Thymus (tissue), 11 donors: ENCODE measurements around the gene FMN1. TPM values are rescaled to one million over a fixed set of nuclear protein-coding genes. Genes with fewer than 3 reads are reported as not detected.

Experiments used
- DNase-seq, 9 donors: peaks; one replicate each; pipeline ENCODE4 v3.0.0-alpha.2; 2013; ENCODE audit warnings: low spot score in 9 of 9, low read depth in 6 of 9, missing footprints in 1 of 9
- H3K27ac ChIP-seq, 2 donors: one replicate each; pipeline ENCODE4 v1.5.1; 2013; ENCODE audit warnings: control low read depth in 1 of 2, low read depth in 1 of 2, low read length in 1 of 2, mild to moderate bottlenecking in 1 of 2, moderate library complexity in 1 of 2
- H3K27me3 ChIP-seq, 2 donors: one replicate each; pipeline ENCODE4 v1.5.1; 2013; ENCODE audit warnings: low read length in 1 of 2; ENCODE audit not compliant: control insufficient read depth in 2 of 2, insufficient read depth in 1 of 2
- H3K36me3 ChIP-seq, 2 donors: one replicate each; pipeline ENCODE4 v1.5.1; 2013; ENCODE audit warnings: low read length in 1 of 2, mild to moderate bottlenecking in 1 of 2, moderate library complexity in 1 of 2; ENCODE audit not compliant: control insufficient read depth in 2 of 2, insufficient read depth in 2 of 2
- H3K4me1 ChIP-seq, 2 donors: one replicate each; pipeline ENCODE4 v1.5.1; 2013; ENCODE audit warnings: low read length in 2 of 2; ENCODE audit not compliant: control insufficient read depth in 2 of 2, insufficient read depth in 2 of 2
- H3K4me3 ChIP-seq, 2 donors: one replicate each; pipeline ENCODE4 v1.5.1; 2013; ENCODE audit warnings: low read length in 2 of 2, control low read depth in 1 of 2, mild to moderate bottlenecking in 1 of 2
- H3K9me3 ChIP-seq, 2 donors: one replicate each; pipeline ENCODE4 v1.5.1; 2013; ENCODE audit warnings: low read length in 1 of 2, mild to moderate bottlenecking in 1 of 2; ENCODE audit not compliant: control insufficient read depth in 2 of 2, insufficient read depth in 1 of 2
- WGBS: extraction: QIAGEN DNeasy Blood & Tissue Kit; methylation state at CpG from one replicate; pipeline ENCODE4 v1.1.7; 2013; 5-methylcytosine and 5-hydroxymethylcytosine counted together
- polyA plus RNA-seq: library from polyadenylated mRNA; stranded (reverse); fragments of 200-250 nt; gene quantifications from one replicate; pipeline ENCODE4 v1.2.3, GENCODE V29; 2013
- total RNA-seq: library from RNA; stranded (reverse); fragments of 120-200 nt; gene quantifications from one replicate; pipeline ENCODE4 v1.2.4, GENCODE V29; 2013
- donor health status: healthy.

Gene FMN1
- total and polyA plus RNA-seq, 2 donors: 2.6 to 24.8 TPM

DNA sequence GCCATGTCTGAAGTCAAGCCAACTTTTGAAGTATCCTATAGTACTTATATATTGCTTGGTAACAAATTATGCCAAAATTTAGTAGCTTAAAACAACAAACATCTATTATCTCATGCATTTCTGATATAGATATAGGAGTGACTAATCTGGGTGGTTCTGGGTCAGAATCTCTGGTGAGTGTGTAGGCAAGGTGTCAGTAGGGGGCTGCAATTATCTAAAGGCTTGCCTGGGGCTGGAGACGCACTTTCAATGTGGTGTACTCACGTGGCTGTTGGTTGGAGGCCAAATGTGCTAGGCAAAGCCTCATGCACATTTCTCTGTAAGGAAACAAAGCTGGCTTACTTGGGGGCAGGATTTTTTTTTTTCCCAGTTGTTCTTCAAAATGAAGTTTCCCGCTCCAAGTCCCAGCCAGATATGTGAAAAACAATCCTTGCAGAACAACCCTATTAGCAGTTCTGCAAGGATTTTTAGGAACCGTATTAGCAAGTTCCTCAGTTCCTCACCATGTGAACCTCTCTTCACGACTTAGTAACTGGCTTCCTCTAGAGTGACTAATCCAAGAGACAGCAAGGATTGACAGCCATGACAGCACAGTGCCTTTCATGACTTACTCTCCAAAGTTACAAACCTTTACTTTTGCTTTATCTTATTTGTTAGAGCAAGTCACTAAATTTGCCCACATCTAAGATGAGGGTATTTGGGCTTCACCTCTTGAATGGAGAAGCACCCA, 450.9 kb downstream of the FMN1 start:
- Histone ChIP-seq H3K9me3 (no peaks in the 10 kb centered on the region), H3K36me3 (no peaks in the 10 kb centered on the region), H3K27me3 (no peaks in the 10 kb centered on the region), H3K4me3 (no peak overlapping the region), H3K27ac (no peak overlapping the region), H3K4me1 (no peaks in the 10 kb centered on the region)
- DNase-seq: no peak
- WGBS: 66% methylated on average over 5 of the region's 5 CpGs

GRCh38 chr15:32739522-32740063, 454.9 kb downstream of the FMN1 start:
- WGBS: 87% methylated on average over 1 of the region's 1 CpG
- H3K4me1 ChIP-seq: no peaks in the 10 kb centered on the region

DNA sequence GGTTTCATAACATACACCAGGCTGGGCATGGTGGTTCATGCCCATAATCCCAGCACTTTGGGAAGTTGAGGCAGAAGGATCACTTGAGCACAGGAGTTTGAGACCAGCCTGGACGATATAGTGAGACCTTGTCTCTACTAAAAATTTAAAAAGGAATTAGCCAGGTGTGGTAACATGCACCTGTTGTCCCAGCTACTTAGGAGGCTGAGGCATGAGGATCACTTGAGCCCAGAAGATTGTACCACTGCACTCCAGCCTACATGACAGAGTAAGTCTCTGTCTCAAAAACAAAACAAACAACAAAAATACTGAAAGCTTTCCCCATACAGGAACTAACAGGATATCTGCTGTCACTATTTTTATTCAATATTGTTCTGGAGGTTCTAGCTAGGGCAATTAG, 455.8 kb downstream of the FMN1 start:
- Histone ChIP-seq H3K27me3 (no peaks in the 10 kb centered on the region), H3K9me3 (no peaks in the 10 kb centered on the region), H3K4me1 (no peaks in the 10 kb centered on the region), H3K4me3 (no peak overlapping the region), H3K36me3 (no peaks in the 10 kb centered on the region), H3K27ac (no peak overlapping the region)
- WGBS: 100% methylated on average over 1 of the region's 1 CpG
- DNase-seq: no peak

More at GRCh38 chr15:32739522-32740063, 454.9 kb downstream of the FMN1 start:
- Histone ChIP-seq H3K36me3 (no peaks in the 10 kb centered on the region), H3K27me3 (no peaks in the 10 kb centered on the region), H3K9me3 (no peaks in the 10 kb centered on the region), H3K27ac (no peak overlapping the region), H3K4me3 (no peak overlapping the region)
- DNase-seq: no peak

GRCh38 chr15:32737304-32737703, 457.2 kb downstream of the FMN1 start:
- WGBS: 96% methylated on average over 4 of the region's 4 CpGs
- no peaks in the 10 kb centered on the region for H3K27me3 ChIP-seq
- no peak overlapping the region for H3K4me3 ChIP-seq
- H3K36me3 ChIP-seq: no peaks in the 10 kb centered on the region
- DNase-seq: no peak
- H3K9me3 ChIP-seq: no peaks in the 10 kb centered on the region
- no peaks in the 10 kb centered on the region for H3K4me1 ChIP-seq
- no peak overlapping the region for H3K27ac ChIP-seq

DNA sequence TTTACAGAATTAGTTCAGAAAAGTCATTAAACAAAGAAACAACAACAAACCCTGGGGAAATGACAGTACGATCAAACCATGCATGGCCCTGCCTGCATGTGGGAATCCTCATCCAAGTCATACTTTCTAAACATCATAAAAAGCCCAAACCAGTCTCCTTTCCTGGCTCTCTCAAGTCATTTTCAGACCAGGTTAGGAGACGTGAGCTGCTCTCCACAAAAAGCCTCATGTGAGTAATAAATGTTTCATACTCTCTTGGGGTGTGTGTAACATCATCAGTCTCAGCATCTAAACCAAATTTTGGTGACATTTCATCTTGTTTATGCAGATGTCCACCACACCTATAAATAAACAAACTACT, 457.8 kb downstream of the FMN1 start:
- WGBS: over 99% methylated on average over 2 of the region's 2 CpGs
- Histone ChIP-seq H3K4me3 (no peak overlapping the region), H3K27ac (no peak overlapping the region), H3K27me3 (no peaks in the 10 kb centered on the region), H3K9me3 (no peaks in the 10 kb centered on the region), H3K36me3 (no peaks in the 10 kb centered on the region), H3K4me1 (no peaks in the 10 kb centered on the region)
- DNase-seq: no peak

- Histone ChIP-seq H3K27ac (no peak overlapping the region), H3K36me3 (no peaks in the 10 kb centered on the region), H3K4me3 (no peak overlapping the region), H3K9me3 (no peaks in the 10 kb centered on the region), H3K4me1 (no peaks in the 10 kb centered on the region), H3K27me3 (peaks cover 0 to 3% of the 10 kb centered on the region in 2 donors)
- 96% methylated on average over 2 of the region's 2 CpGs for WGBS
- DNase-seq: no peak
Measured at GRCh38 chr15:32735989-32736700, 458.4 kb downstream of the FMN1 start.

DNA sequence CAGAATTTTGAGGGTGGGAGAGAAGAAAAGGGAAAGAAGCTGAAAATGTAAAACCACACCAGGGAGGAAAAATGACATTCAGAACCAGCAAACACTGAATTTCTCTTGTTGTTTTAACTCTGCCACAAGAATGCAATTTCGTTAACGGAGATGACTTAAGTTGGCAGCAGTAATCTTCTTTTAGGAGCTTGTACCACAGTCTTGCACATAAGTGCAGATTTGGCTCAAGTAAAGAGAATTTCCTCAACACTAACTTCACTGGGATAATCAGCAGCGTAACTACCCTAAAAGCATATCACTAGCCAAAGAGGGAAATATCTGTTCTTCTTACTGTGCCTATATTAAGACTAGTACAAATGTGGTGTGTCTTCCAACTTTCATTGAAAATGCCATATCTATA, 461.2 kb downstream of the FMN1 start:
- peaks cover 0 to 3% of the 10 kb centered on the region in 2 donors for H3K27me3 ChIP-seq
- no peaks in the 10 kb centered on the region for H3K4me1 ChIP-seq
- H3K4me3 ChIP-seq: no peak overlapping the region
- 74% methylated on average over 3 of the region's 3 CpGs for WGBS
- DNase-seq: no peak
- no peak overlapping the region for H3K27ac ChIP-seq
- no peaks in the 10 kb centered on the region for H3K9me3 ChIP-seq
- H3K36me3 ChIP-seq: no peaks in the 10 kb centered on the region

- H3K4me1 ChIP-seq: no peaks in the 10 kb centered on the region
- H3K27me3 ChIP-seq: peaks cover 0 to 3% of the 10 kb centered on the region in 2 donors
- H3K9me3 ChIP-seq: no peaks in the 10 kb centered on the region
- DNase-seq: no peak
- no peak overlapping the region for H3K27ac ChIP-seq
- H3K4me3 ChIP-seq: no peak overlapping the region
- H3K36me3 ChIP-seq: no peaks in the 10 kb centered on the region
- 94% methylated on average over 6 of the region's 6 CpGs for WGBS
Measured at GRCh38 chr15:32732574-32733157, 461.8 kb downstream of the FMN1 start.
